DOHH2 (cell line): ENCODE data around the gene CD96.

Source experiments
- H3F3A ChIP-seq: fragments of 200-600 bp; sonication (generic), shearing (Covaris generic); 2 replicates; pipeline ENCODE4 v1.6.0; 2016; ENCODE audit warnings: antibody characterized with exemption, mild to moderate bottlenecking; ENCODE audit not compliant: control insufficient read depth, insufficient read depth
- H3K27ac ChIP-seq: fragments of 200-600 bp; sonication (generic); 2 replicates; pipeline ENCODE4 v1.5.1; 2014; ENCODE audit warnings: low read depth, mild to moderate bottlenecking, low read length, moderate library complexity
- H3K27me3 ChIP-seq: fragments of 200-600 bp; sonication (generic); 2 replicates; pipeline ENCODE4 v1.6.1; 2014; ENCODE audit warnings: mild to moderate bottlenecking, low read length, mixed read lengths; ENCODE audit not compliant: control insufficient read depth
- H3K36me3 ChIP-seq: fragments of 200-600 bp; sonication (generic); 2 replicates; pipeline ENCODE4 v1.6.1; 2014; ENCODE audit warnings: mild to moderate bottlenecking, low read length, moderate library complexity, mixed read lengths; ENCODE audit not compliant: control insufficient read depth
- H3K4me1 ChIP-seq: fragments of 200-600 bp; sonication (generic); 2 replicates; pipeline ENCODE4 v1.6.1; 2014; ENCODE audit warnings: mild to moderate bottlenecking, low read length, mixed read lengths; ENCODE audit not compliant: control insufficient read depth
- H3K4me2 ChIP-seq: fragments of 200-600 bp; sonication (generic); 2 replicates; pipeline ENCODE4 v1.6.0; 2014; ENCODE audit warnings: mild to moderate bottlenecking, low read length, moderate library complexity
- H3K4me3 ChIP-seq: fragments of 200-600 bp; sonication (generic); 2 replicates; pipeline ENCODE4 v1.5.1; 2014; ENCODE audit warnings: mild to moderate bottlenecking, low read length, mixed read lengths
- H3K79me2 ChIP-seq: fragments of 200-600 bp; sonication (generic); 2 replicates; pipeline ENCODE4 v1.6.1; 2014; ENCODE audit warnings: mild to moderate bottlenecking, low read length, mixed read lengths; ENCODE audit not compliant: control insufficient read depth
- H3K9me2 ChIP-seq: fragments of 200-600 bp; sonication (generic); replicated peaks from 2 replicates; pipeline ENCODE4 v1.6.1; 2014; ENCODE audit warnings: mild to moderate bottlenecking, low read length, mixed read lengths; ENCODE audit not compliant: control insufficient read depth
- H3K9me3 ChIP-seq: fragments of 200-600 bp; sonication (generic); 2 replicates; pipeline ENCODE4 v1.6.1; 2014; ENCODE audit warnings: antibody characterized with exemption, low read length, mixed read lengths; ENCODE audit not compliant: control insufficient read depth, insufficient read depth
- H4K20me1 ChIP-seq: fragments of 200-600 bp; sonication (generic); 2 replicates; pipeline ENCODE4 v1.6.0; 2014; ENCODE audit warnings: low read depth, mild to moderate bottlenecking, antibody characterized with exemption, low read length, moderate library complexity; ENCODE audit not compliant: control insufficient read depth, insufficient read depth
- CTCF ChIP-seq: fragments of 200-600 bp; sonication (generic); IDR thresholded peaks from one replicate; pipeline ENCODE4 v1.5.1; 2014; ENCODE audit warnings: antibody characterized with exemption, mild to moderate bottlenecking, low read depth, low read length; ENCODE audit not compliant: poor library complexity, severe bottlenecking
- EZH2phosphoT487 ChIP-seq: fragments of 200-600 bp; sonication (generic); IDR thresholded peaks from 2 replicates; pipeline ENCODE4 v1.6.1; 2017; ENCODE audit warnings: borderline replicate concordance, mild to moderate bottlenecking, antibody characterized with exemption, low read length, moderate library complexity, mixed read lengths

CD96 gene

GRCh38 chr3:111695636-111696117, 153.7 kb downstream of the CD96 start:
- Histone ChIP-seq H3K9me3 (no peaks in the 10 kb centered on the region), H3K4me1 (no peaks in the 10 kb centered on the region), H3K36me3 (no peaks in the 10 kb centered on the region), H3K79me2 (no peaks in the 10 kb centered on the region), H3K4me3 (no peak overlapping the region), H3K9me2 (no peaks in the 10 kb centered on the region), H3K4me2 (no peak overlapping the region), H3F3A (no peaks in the 10 kb centered on the region), H4K20me1 (no peaks in the 10 kb centered on the region), H3K27me3 (no peaks in the 10 kb centered on the region), H3K27ac (no peak overlapping the region)
- TF ChIP-seq CTCF (no peak), EZH2phosphoT487 (no peak)

GRCh38 chr3:111700054-111700453, 158.1 kb downstream of the CD96 start:
- Histone ChIP-seq H3K4me3 (no peak overlapping the region), H3K9me2 (no peaks in the 10 kb centered on the region), H3K4me1 (no peaks in the 10 kb centered on the region), H3K27ac (no peak overlapping the region), H3K9me3 (no peaks in the 10 kb centered on the region), H3F3A (no peaks in the 10 kb centered on the region), H3K79me2 (no peaks in the 10 kb centered on the region), H4K20me1 (no peaks in the 10 kb centered on the region), H3K36me3 (no peaks in the 10 kb centered on the region), H3K27me3 (no peaks in the 10 kb centered on the region), H3K4me2 (no peak overlapping the region)
- TF ChIP-seq EZH2phosphoT487 = no peak
- no peak for TF ChIP-seq CTCF

- H3F3A ChIP-seq = no peaks in the 10 kb centered on the region
- H3K9me2 ChIP-seq = no peaks in the 10 kb centered on the region
- no peak overlapping the region for H3K4me3 ChIP-seq
- H3K27me3 ChIP-seq = no peaks in the 10 kb centered on the region
- H3K36me3 ChIP-seq = no peaks in the 10 kb centered on the region
- no peak overlapping the region for H3K27ac ChIP-seq
- no peaks in the 10 kb centered on the region for H4K20me1 ChIP-seq
- H3K9me3 ChIP-seq = no peaks in the 10 kb centered on the region
- TF ChIP-seq EZH2phosphoT487 (no peak), CTCF (no peak)
- peaks cover 3% of the 10 kb centered on the region; the same call in 1 of the 2 replicates for H3K4me1 ChIP-seq
- no peaks in the 10 kb centered on the region for H3K79me2 ChIP-seq
- H3K4me2 ChIP-seq = no peak overlapping the region
These were observed 159.4 kb downstream of the CD96 start for GRCh38 chr3:111701292-111701906.
